HepG2 (cell line): Measurements from ENCODE around the gene SERPINB1. TPM values are rescaled to one million over a fixed set of nuclear protein-coding genes. Genes with fewer than 3 reads are reported as not detected.

Source experiments
- CREB3 ChIP-seq: sonication (generic); formaldehyde crosslinking; IDR thresholded peaks from 2 replicates; pipeline ENCODE4 v1.5.0; 2020; ENCODE audit warnings: missing genetic modification reagents
- ERF ChIP-seq: IDR thresholded peaks from 2 replicates; pipeline ENCODE4 v1.6.1; 2018; ENCODE audit warnings: missing biosample characterization, missing genetic modification reagents
- FOXP1 ChIP-seq, 2 experiments: fragments of 450-650 bp in 1 of 2; IDR thresholded peaks; 2 replicates each; pipeline ENCODE4 v1.6.1; 2017 to 2018; ENCODE audit warnings: antibody characterized with exemption in 1 of 2
- IKZF5 ChIP-seq: IDR thresholded peaks from 2 replicates; pipeline ENCODE4 v1.6.1; 2018; ENCODE audit warnings: missing genetic modification reagents, mild to moderate bottlenecking, missing compliant biosample characterization
- JUNB ChIP-seq: sonication (generic); formaldehyde crosslinking; IDR thresholded peaks from 2 replicates; pipeline ENCODE4 v1.8.0; 2022; ENCODE audit warnings: missing genetic modification reagents, mild to moderate bottlenecking, borderline replicate concordance
- MAF1 ChIP-seq: sonication (generic); formaldehyde crosslinking; IDR thresholded peaks from 2 replicates; pipeline ENCODE4 v1.5.0; 2020; ENCODE audit warnings: missing genetic modification reagents, borderline replicate concordance
- SP5 ChIP-seq: IDR thresholded peaks from 2 replicates; pipeline ENCODE4 v1.6.1; 2016; ENCODE audit warnings: low read depth, borderline replicate concordance
- SUZ12 ChIP-seq: fragments of 150-350 bp; IDR thresholded peaks from 2 replicates; pipeline ENCODE4 v1.6.1; 2014; ENCODE audit warnings: low read depth, low read length
- TFDP1 ChIP-seq: IDR thresholded peaks from 2 replicates; pipeline ENCODE4 v1.6.1; 2016; ENCODE audit warnings: missing compliant biosample characterization, missing genetic modification reagents, borderline replicate concordance
- THAP8 ChIP-seq: sonication (generic); formaldehyde crosslinking; IDR thresholded peaks from 2 replicates; pipeline ENCODE4 v1.5.1; 2020; ENCODE audit warnings: missing genetic modification reagents, mild to moderate bottlenecking, borderline replicate concordance
- TMF1 ChIP-seq: sonication (generic); formaldehyde crosslinking; IDR thresholded peaks from 2 replicates; pipeline ENCODE4 v1.8.1; 2022; ENCODE audit warnings: low read depth, missing genetic modification reagents
- XBP1 ChIP-seq: sonication (generic); formaldehyde crosslinking; IDR thresholded peaks from 2 replicates; pipeline ENCODE4 v1.5.0; 2020; ENCODE audit warnings: missing genetic modification reagents
- ZFAT ChIP-seq: sonication (generic); formaldehyde crosslinking; conservative IDR thresholded peaks from 2 replicates; pipeline ENCODE4 v1.8.1; 2023; ENCODE audit warnings: missing genetic modification reagents, inconsistent platforms
- ZIK1 ChIP-seq: sonication (generic); formaldehyde crosslinking; IDR thresholded peaks from 2 replicates; pipeline ENCODE4 v1.5.0; 2020; ENCODE audit warnings: mild to moderate bottlenecking, low read depth, missing genetic modification reagents, borderline replicate concordance
- ZNF20 ChIP-seq: sonication (generic); formaldehyde crosslinking; IDR thresholded peaks from 2 replicates; pipeline ENCODE4 v1.4.0; 2020; ENCODE audit warnings: mild to moderate bottlenecking, moderate library complexity, missing genetic modification reagents
- ZNF24 ChIP-seq: fragments of 450-650 bp; IDR thresholded peaks from 2 replicates; pipeline ENCODE4 v1.6.1; 2017; ENCODE audit warnings: antibody characterized with exemption, mild to moderate bottlenecking
- ZNF251 ChIP-seq: sonication (generic); formaldehyde crosslinking; IDR thresholded peaks from 2 replicates; pipeline ENCODE4 v1.9.0; 2021; ENCODE audit warnings: mild to moderate bottlenecking, missing genetic modification reagents
- ZNF260 ChIP-seq: sonication (generic); formaldehyde crosslinking; IDR thresholded peaks from 2 replicates; pipeline ENCODE4 v1.4.0; 2020; ENCODE audit warnings: missing genetic modification reagents, low read depth, mild to moderate bottlenecking, borderline replicate concordance
- ZNF276 ChIP-seq: sonication (generic); formaldehyde crosslinking; IDR thresholded peaks from 2 replicates; pipeline ENCODE4 v1.4.0; 2020; ENCODE audit warnings: mild to moderate bottlenecking, low read depth, missing genetic modification reagents
- ZNF335 ChIP-seq: sonication (generic); formaldehyde crosslinking; IDR thresholded peaks from 2 replicates; pipeline ENCODE4 v1.4.0; 2020; ENCODE audit warnings: missing genetic modification reagents
- ZNF652 ChIP-seq: IDR thresholded peaks from 2 replicates; pipeline ENCODE4 v1.6.1; 2016; ENCODE audit warnings: low read depth, borderline replicate concordance
- ZNF746 ChIP-seq: sonication (generic); formaldehyde crosslinking; IDR thresholded peaks from 2 replicates; pipeline ENCODE4 v1.8.0; 2022; ENCODE audit warnings: mild to moderate bottlenecking, missing genetic modification reagents
- ZNF891 ChIP-seq: sonication (generic); formaldehyde crosslinking; IDR thresholded peaks from 2 replicates; pipeline ENCODE4 v1.5.0; 2020; ENCODE audit warnings: mild to moderate bottlenecking, missing genetic modification reagents
- ZSCAN25 ChIP-seq: sonication (generic); formaldehyde crosslinking; IDR thresholded peaks from 2 replicates; pipeline ENCODE4 v1.8.0; 2022; ENCODE audit warnings: mild to moderate bottlenecking, missing genetic modification reagents
- polyA plus RNA-seq, 8 experiments: library from polyadenylated mRNA; depleted of rRNA in 3 of 8; stranded (reverse) in 7 of 8; unstranded in 1 of 8; fragments of >200 nt; fragmentation: Illumina TruSeq in 4 of 8; extraction: Trizol in 4 of 8; gene quantifications; 2 replicates each; pipeline versions ENCODE4 v1.2.1 to v1.2.3, GENCODE V29; 2011 to 2016; ENCODE audit warnings: low read depth in 4 of 8, missing spikeins in 1 of 8, mixed read lengths in 1 of 8; ENCODE audit not compliant: insufficient read depth in 1 of 8
- total RNA-seq, 5 experiments: library from RNA; depleted of rRNA; stranded (reverse); fragments of >200 nt; fragmentation: Illumina TruSeq; extraction: Trizol; gene quantifications; 2 replicates each; pipeline ENCODE4 v1.2.3, GENCODE V29; 2016; ENCODE audit warnings: low read depth in 1 of 5

Gene SERPINB1
- total and polyA plus RNA-seq, 2 of the 13 experiments (the other 11 are each of a cell fraction or from before 2014, with no cell fraction given) = 41.4 to 60.5 TPM

- TF ChIP-seq TFDP1 (CRISPR knock-in tag) (0 out of 2 replicates have a peak, but pooled peaks have one; percentile 18), IKZF5 (CRISPR knock-in tag) (0 out of 2 replicates have a peak, but pooled peaks have one; percentile 25), ZNF260 (CRISPR knock-in tag) (no peak), ZNF20 (CRISPR knock-in tag) (no peak), CREB3 (CRISPR knock-in tag) (no peak), FOXP1 (IDR thresholded peaks at IDR 0.05) (no peak), FOXP1 (CRISPR knock-in tag; IDR thresholded peaks at IDR 0.05) (no peak), ZNF251 (CRISPR knock-in tag) (no peak), ZNF891 (CRISPR knock-in tag) (peak; percentile 77), ZNF276 (CRISPR knock-in tag) (no peak), ZNF652 (CRISPR knock-in tag) (peak; percentile 8; the same call in 1 of the 2 replicates), SUZ12 (no peak), ZIK1 (CRISPR knock-in tag) (no peak), ZNF335 (CRISPR knock-in tag) (no peak), SP5 (CRISPR knock-in tag) (no peak), ZNF746 (CRISPR knock-in tag) (no peak; the same call in 1 of the 2 replicates), MAF1 (no peak), ZNF24 (no peak), THAP8 (CRISPR knock-in tag) (no peak), ERF (CRISPR knock-in tag) (no peak; the same call in none of the 2 replicates), XBP1 (CRISPR knock-in tag) (no peak), ZFAT (CRISPR knock-in tag) (no peak), TMF1 (0 out of 2 replicates have a peak, but pooled peaks have one; percentile 1), ZSCAN25 (CRISPR knock-in tag) (no peak), JUNB (CRISPR knock-in tag) (no peak; the same call in 1 of the 2 replicates)
These were observed 35.6 kb upstream of the SERPINB1 start (continued) for GRCh38 chr6:2877057-2877882.
